GM10847 (cell line): Measurements from ENCODE around the gene SMARCA4.

Experiments used
- POLR2A ChIP-seq: IDR thresholded peaks from 2 replicates; pipeline ENCODE4 v1.6.1; 2011; ENCODE audit not compliant: insufficient read length; ENCODE audit errors: extremely low read depth

Gene SMARCA4

GRCh38 chr19:10987571-10988297 is 26.9 kb downstream of the SMARCA4 start:
- TF ChIP-seq POLR2A, result no peak

GRCh38 chr19:10988380-10988779 is 27.6 kb downstream of the SMARCA4 start:
- TF ChIP-seq POLR2A, result no peak

- TF ChIP-seq POLR2A, result no peak
These were observed 28.1 kb downstream of the SMARCA4 start for GRCh38 chr19:10988921-10989320.

- TF ChIP-seq POLR2A, result no peak
These were observed 30.2 kb downstream of the SMARCA4 start for GRCh38 chr19:10991076-10991475.

GRCh38 chr19:10991521-10992081 is 30.8 kb downstream of the SMARCA4 start:
- no peak for TF ChIP-seq POLR2A

GRCh38 chr19:10995926-10996600 is 35.2 kb downstream of the SMARCA4 start:
- TF ChIP-seq POLR2A, result no peak

GRCh38 chr19:10998045-10998533 is 37.3 kb downstream of the SMARCA4 start:
- no peak for TF ChIP-seq POLR2A

- TF ChIP-seq POLR2A, result no peak
These were observed 37.8 kb downstream of the SMARCA4 start for GRCh38 chr19:10998666-10999065.

- TF ChIP-seq POLR2A, result no peak
These were observed 44.7 kb downstream of the SMARCA4 start for GRCh38 chr19:11005521-11005920.

GRCh38 chr19:11007385-11007784 is 46.6 kb downstream of the SMARCA4 start:
- no peak for TF ChIP-seq POLR2A

- TF ChIP-seq POLR2A, result no peak
These were observed 47.2 kb downstream of the SMARCA4 start for GRCh38 chr19:11007962-11008532.

GRCh38 chr19:11010041-11010440 is 49.2 kb downstream of the SMARCA4 start:
- no peak for TF ChIP-seq POLR2A

GRCh38 chr19:11012507-11012906 is 51.7 kb downstream of the SMARCA4 start:
- no peak for TF ChIP-seq POLR2A

GRCh38 chr19:11013771-11014170 is 52.9 kb downstream of the SMARCA4 start:
- TF ChIP-seq POLR2A, result no peak

- TF ChIP-seq POLR2A, result no peak
These were observed 53.6 kb downstream of the SMARCA4 start for GRCh38 chr19:11014403-11014911.

GRCh38 chr19:11016631-11017030 is 55.8 kb downstream of the SMARCA4 start:
- no peak for TF ChIP-seq POLR2A
